Rectal smooth muscle tissue (tissue), 1 donor: ENCODE data around the gene RAB3IL1.
A peak's percentile ranks its signal among the peaks of the same experiment; 100 is the strongest.

Experiments
- H3K27ac ChIP-seq: one replicate; pipeline ENCODE4 v1.7.0; 2013; ENCODE audit warnings: low read depth, low read length, inconsistent platforms
- H3K27me3 ChIP-seq: one replicate; pipeline ENCODE4 v1.7.0; 2013; ENCODE audit warnings: low read length; ENCODE audit not compliant: control insufficient read depth, insufficient read depth
- H3K36me3 ChIP-seq: one replicate; pipeline ENCODE4 v1.7.0; 2013; ENCODE audit warnings: low read length; ENCODE audit not compliant: control insufficient read depth, insufficient read depth
- H3K4me1 ChIP-seq: one replicate; pipeline ENCODE4 v1.7.0; 2013; ENCODE audit warnings: low read length; ENCODE audit not compliant: control insufficient read depth, insufficient read depth
- H3K4me3 ChIP-seq: one replicate; pipeline ENCODE4 v1.7.0; 2013; ENCODE audit warnings: low read length
- H3K9ac ChIP-seq: one replicate; pipeline ENCODE4 v1.7.0; 2013; ENCODE audit warnings: low read length

Gene RAB3IL1

DNA sequence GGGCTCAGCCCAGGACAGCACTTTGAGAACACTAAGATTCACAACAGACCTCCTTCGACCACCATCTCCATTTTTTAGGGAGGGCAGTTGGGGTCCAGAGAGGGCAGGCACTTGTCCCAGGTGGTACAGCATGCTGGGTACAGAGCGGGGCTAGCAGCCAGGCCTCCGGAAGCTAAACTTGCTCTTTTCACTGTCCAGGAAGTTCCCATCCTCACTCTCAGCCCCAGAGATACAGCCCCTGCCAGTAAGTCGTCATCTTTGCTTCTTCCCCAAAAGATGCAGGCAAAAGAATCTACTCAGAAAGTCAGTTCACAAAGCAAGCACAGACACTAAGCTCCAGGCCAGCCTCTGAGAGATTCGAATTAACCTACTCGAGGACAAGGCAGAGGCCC, 6.7 kb upstream of the RAB3IL1 start:
- Histone ChIP-seq H3K27me3 (peaks cover 3% of the 10 kb centered on the region), H3K36me3 (no peaks in the 10 kb centered on the region)

DNA sequence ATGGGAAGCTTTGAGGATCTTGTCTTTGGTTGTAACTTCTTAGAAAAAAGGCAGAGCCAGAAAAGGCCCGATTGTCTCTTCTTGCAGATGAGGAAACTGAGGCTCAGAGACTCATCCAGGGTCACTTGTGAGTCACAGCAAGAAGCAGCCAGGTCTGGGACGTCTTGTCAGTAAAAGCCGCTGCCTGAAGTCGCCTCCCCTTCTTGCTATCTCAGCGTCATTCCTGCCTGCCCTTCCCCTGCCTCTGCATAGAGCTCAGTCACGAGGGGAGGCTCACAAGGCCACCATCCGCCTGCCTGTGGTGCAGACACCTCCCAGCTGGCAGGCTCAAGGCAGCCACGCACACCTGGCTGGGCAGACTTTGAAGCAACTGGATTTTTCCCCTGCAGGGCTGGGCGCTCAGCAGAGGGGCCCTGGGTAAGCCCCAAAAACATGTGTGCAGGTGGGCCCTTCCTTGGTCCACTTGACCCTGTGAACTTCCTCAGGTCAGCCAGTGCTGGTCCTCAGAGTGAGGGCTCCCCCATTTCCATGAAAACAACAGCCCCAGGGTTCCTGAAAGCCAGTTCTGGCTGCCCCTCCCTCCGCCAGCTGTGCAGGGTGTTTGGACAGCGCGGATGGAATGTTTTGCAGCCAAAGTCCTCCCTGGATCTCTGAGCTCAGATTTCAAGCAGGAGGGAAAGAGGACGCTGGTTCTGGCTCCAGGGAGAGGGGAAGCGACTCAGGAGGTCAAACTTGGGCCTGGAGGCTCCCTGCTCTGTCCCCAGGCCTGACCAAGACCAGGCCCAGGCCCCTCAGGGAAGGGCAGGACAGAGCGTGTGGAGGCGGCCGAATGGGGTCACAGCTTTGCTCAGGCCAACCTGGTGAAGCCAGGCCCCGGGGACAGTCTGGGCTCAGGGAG, 6.0 kb upstream of the RAB3IL1 start:
- no peaks in the 10 kb centered on the region for H3K36me3 ChIP-seq
- no peak overlapping the region for H3K4me3 ChIP-seq
- H3K27ac ChIP-seq, result peak overlapping the region; percentile 84
- H3K9ac ChIP-seq, result no peak overlapping the region
- peaks cover 4% of the 10 kb centered on the region for H3K4me1 ChIP-seq
- H3K27me3 ChIP-seq, result peaks cover 5% of the 10 kb centered on the region

More for the DNA sequence above, 6.7 kb upstream of the RAB3IL1 start:
- H3K4me1 ChIP-seq, result peaks cover 4% of the 10 kb centered on the region
- peak overlapping the region; percentile 84 for H3K27ac ChIP-seq
- no peak overlapping the region for H3K9ac ChIP-seq
- H3K4me3 ChIP-seq, result no peak overlapping the region

- H3K4me3 ChIP-seq, result no peak overlapping the region
- peaks cover 9% of the 10 kb centered on the region for H3K4me1 ChIP-seq
- H3K27ac ChIP-seq, result peak overlapping the region; percentile 84
- no peak overlapping the region for H3K9ac ChIP-seq
- H3K27me3 ChIP-seq, result peaks cover 9% of the 10 kb centered on the region
- H3K36me3 ChIP-seq, result no peaks in the 10 kb centered on the region
Observed at GRCh38 chr11:61922539-61922938, 5.2 kb upstream of the RAB3IL1 start.

DNA sequence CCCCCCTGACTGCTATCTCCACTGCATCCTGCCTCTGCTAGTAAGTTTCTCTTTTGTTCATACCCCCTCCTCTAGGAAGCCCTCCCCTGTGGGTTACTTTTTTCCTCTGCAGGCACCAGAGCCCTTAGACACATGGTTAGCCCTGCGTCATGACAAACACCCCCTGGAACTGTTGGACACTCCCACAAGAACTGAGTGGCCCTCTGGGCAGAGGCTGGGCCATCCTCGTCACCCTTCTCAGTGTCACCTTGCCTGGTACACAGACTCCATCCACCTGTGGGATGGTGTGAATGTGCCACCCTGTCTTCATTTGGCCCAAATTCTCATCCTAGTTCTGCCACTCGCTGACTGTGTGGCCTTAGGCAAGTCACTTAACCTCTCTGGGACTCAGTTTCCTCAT, 4.1 kb upstream of the RAB3IL1 start:
- Histone ChIP-seq H3K9ac (no peak overlapping the region), H3K36me3 (no peaks in the 10 kb centered on the region), H3K4me1 (peaks cover 9% of the 10 kb centered on the region), H3K27me3 (peaks cover 9% of the 10 kb centered on the region), H3K4me3 (no peak overlapping the region), H3K27ac (no peak overlapping the region)

- Histone ChIP-seq H3K4me1 (peaks cover 9% of the 10 kb centered on the region), H3K9ac (no peak overlapping the region), H3K27ac (no peak overlapping the region), H3K27me3 (peaks cover 9% of the 10 kb centered on the region), H3K4me3 (no peak overlapping the region), H3K36me3 (no peaks in the 10 kb centered on the region)
Observed at GRCh38 chr11:61919705-61920631, 2.6 kb upstream of the RAB3IL1 start.

- H3K27ac ChIP-seq, result peak overlapping the region; percentile 31
- no peak overlapping the region for H3K4me3 ChIP-seq
- H3K27me3 ChIP-seq, result peaks cover 9% of the 10 kb centered on the region
Observed at GRCh38 chr11:61918938-61919704, 1.8 kb upstream of the RAB3IL1 start.

DNA sequence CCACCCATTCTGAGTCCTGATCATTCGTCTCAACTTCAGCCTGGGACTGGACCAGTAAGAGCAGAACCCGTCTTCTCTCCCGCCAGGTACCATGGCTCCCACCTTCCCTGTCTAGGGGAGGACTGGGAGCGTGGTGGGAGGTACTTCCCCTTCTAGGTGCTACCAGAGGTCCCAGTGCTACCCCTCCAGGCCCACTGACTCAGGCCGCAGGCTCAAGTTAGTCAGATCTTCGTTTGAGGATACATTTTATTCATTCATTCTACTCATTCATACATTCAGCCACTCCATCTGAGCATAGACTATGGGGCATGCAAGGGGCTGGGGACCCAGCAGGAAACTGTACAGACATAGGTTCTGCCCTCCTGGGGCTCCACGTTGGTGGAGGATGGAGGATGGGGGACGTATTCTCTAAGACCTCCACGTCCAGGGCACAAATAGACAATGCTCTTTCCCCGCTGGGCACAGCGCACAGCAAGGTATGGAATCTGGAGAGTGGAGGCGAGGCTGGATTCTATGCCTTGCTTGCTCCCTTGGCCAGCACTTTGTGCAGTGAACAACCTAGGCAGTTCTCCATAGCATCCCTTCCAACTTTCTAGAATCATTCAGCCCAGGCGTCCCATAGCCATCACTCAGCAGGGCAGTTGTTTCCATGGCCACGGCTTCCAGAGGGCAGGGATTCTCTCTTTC, 1.0 kb upstream of the RAB3IL1 start:
- peaks cover 9% of the 10 kb centered on the region for H3K27me3 ChIP-seq
- H3K4me1 ChIP-seq, result peaks cover 9% of the 10 kb centered on the region
- H3K9ac ChIP-seq, result no peak overlapping the region
- H3K27ac ChIP-seq, result peak overlapping the region; percentile 22
- no peaks in the 10 kb centered on the region for H3K36me3 ChIP-seq
- H3K4me3 ChIP-seq, result peak overlapping the region; percentile 65

More at GRCh38 chr11:61918938-61919704, 1.8 kb upstream of the RAB3IL1 start:
- peaks cover 9% of the 10 kb centered on the region for H3K4me1 ChIP-seq
- no peaks in the 10 kb centered on the region for H3K36me3 ChIP-seq
- H3K9ac ChIP-seq, result no peak overlapping the region

GRCh38 chr11:61916737-61917333, 531 bp downstream of the RAB3IL1 start:
- H3K4me3 ChIP-seq, result peak overlapping the region; percentile 65
- H3K9ac ChIP-seq, result no peak overlapping the region
- peaks cover 5% of the 10 kb centered on the region for H3K4me1 ChIP-seq
- no peaks in the 10 kb centered on the region for H3K36me3 ChIP-seq
- H3K27me3 ChIP-seq, result peaks cover 9% of the 10 kb centered on the region
- H3K27ac ChIP-seq, result peak overlapping the region; percentile 47

GRCh38 chr11:61914471-61915171, 2.7 kb downstream of the RAB3IL1 start:
- no peaks in the 10 kb centered on the region for H3K36me3 ChIP-seq
- peaks cover 8% of the 10 kb centered on the region for H3K27me3 ChIP-seq
- no peak overlapping the region for H3K9ac ChIP-seq
- H3K27ac ChIP-seq, result no peak overlapping the region
- H3K4me1 ChIP-seq, result peaks cover 5% of the 10 kb centered on the region
- no peak overlapping the region for H3K4me3 ChIP-seq

- Histone ChIP-seq H3K36me3 (no peaks in the 10 kb centered on the region), H3K9ac (no peak overlapping the region), H3K27me3 (peaks cover 6% of the 10 kb centered on the region), H3K27ac (no peak overlapping the region), H3K4me3 (no peak overlapping the region), H3K4me1 (peaks cover 5% of the 10 kb centered on the region)
Observed at GRCh38 chr11:61913699-61914395, 3.5 kb downstream of the RAB3IL1 start.
